DOHH2 (cell line): ENCODE measurements around the gene ZNF629.

Experiments
- H3F3A ChIP-seq: fragments of 200-600 bp; sonication (generic), shearing (Covaris generic); 2 replicates; pipeline ENCODE4 v1.6.0; 2016; ENCODE audit warnings: antibody characterized with exemption, mild to moderate bottlenecking; ENCODE audit not compliant: control insufficient read depth, insufficient read depth
- H3K27ac ChIP-seq: fragments of 200-600 bp; sonication (generic); 2 replicates; pipeline ENCODE4 v1.5.1; 2014; ENCODE audit warnings: low read depth, mild to moderate bottlenecking, low read length, moderate library complexity
- H3K27me3 ChIP-seq: fragments of 200-600 bp; sonication (generic); 2 replicates; pipeline ENCODE4 v1.6.1; 2014; ENCODE audit warnings: mild to moderate bottlenecking, low read length, mixed read lengths; ENCODE audit not compliant: control insufficient read depth
- H3K36me3 ChIP-seq: fragments of 200-600 bp; sonication (generic); 2 replicates; pipeline ENCODE4 v1.6.1; 2014; ENCODE audit warnings: mild to moderate bottlenecking, low read length, moderate library complexity, mixed read lengths; ENCODE audit not compliant: control insufficient read depth
- H3K4me1 ChIP-seq: fragments of 200-600 bp; sonication (generic); 2 replicates; pipeline ENCODE4 v1.6.1; 2014; ENCODE audit warnings: mild to moderate bottlenecking, low read length, mixed read lengths; ENCODE audit not compliant: control insufficient read depth
- H3K4me2 ChIP-seq: fragments of 200-600 bp; sonication (generic); 2 replicates; pipeline ENCODE4 v1.6.0; 2014; ENCODE audit warnings: mild to moderate bottlenecking, low read length, moderate library complexity
- H3K4me3 ChIP-seq: fragments of 200-600 bp; sonication (generic); 2 replicates; pipeline ENCODE4 v1.5.1; 2014; ENCODE audit warnings: mild to moderate bottlenecking, low read length, mixed read lengths
- H3K79me2 ChIP-seq: fragments of 200-600 bp; sonication (generic); 2 replicates; pipeline ENCODE4 v1.6.1; 2014; ENCODE audit warnings: mild to moderate bottlenecking, low read length, mixed read lengths; ENCODE audit not compliant: control insufficient read depth
- H3K9me2 ChIP-seq: fragments of 200-600 bp; sonication (generic); replicated peaks from 2 replicates; pipeline ENCODE4 v1.6.1; 2014; ENCODE audit warnings: mild to moderate bottlenecking, low read length, mixed read lengths; ENCODE audit not compliant: control insufficient read depth
- H3K9me3 ChIP-seq: fragments of 200-600 bp; sonication (generic); 2 replicates; pipeline ENCODE4 v1.6.1; 2014; ENCODE audit warnings: antibody characterized with exemption, low read length, mixed read lengths; ENCODE audit not compliant: control insufficient read depth, insufficient read depth
- H4K20me1 ChIP-seq: fragments of 200-600 bp; sonication (generic); 2 replicates; pipeline ENCODE4 v1.6.0; 2014; ENCODE audit warnings: low read depth, mild to moderate bottlenecking, antibody characterized with exemption, low read length, moderate library complexity; ENCODE audit not compliant: control insufficient read depth, insufficient read depth
- CTCF ChIP-seq: fragments of 200-600 bp; sonication (generic); IDR thresholded peaks from one replicate; pipeline ENCODE4 v1.5.1; 2014; ENCODE audit warnings: antibody characterized with exemption, mild to moderate bottlenecking, low read depth, low read length; ENCODE audit not compliant: poor library complexity, severe bottlenecking
- EZH2phosphoT487 ChIP-seq: fragments of 200-600 bp; sonication (generic); IDR thresholded peaks from 2 replicates; pipeline ENCODE4 v1.6.1; 2017; ENCODE audit warnings: borderline replicate concordance, mild to moderate bottlenecking, antibody characterized with exemption, low read length, moderate library complexity, mixed read lengths

The ZNF629 gene

GRCh38 chr16:30748634-30749445 is 38.2 kb downstream of the ZNF629 start:
- H3K9me2 ChIP-seq = no peaks in the 10 kb centered on the region
- peaks cover 17% of the 10 kb centered on the region for H3K4me1 ChIP-seq
- peaks cover 32% of the 10 kb centered on the region for H3K79me2 ChIP-seq
- no peaks in the 10 kb centered on the region for H3K27me3 ChIP-seq
- no peaks in the 10 kb centered on the region for H4K20me1 ChIP-seq
- peaks cover 25% of the 10 kb centered on the region for H3F3A ChIP-seq
- H3K4me3 ChIP-seq = peak overlapping the region; percentile 75
- H3K4me2 ChIP-seq = peak overlapping the region; percentile 82
- H3K36me3 ChIP-seq = peaks cover 49% of the 10 kb centered on the region
- no peaks in the 10 kb centered on the region for H3K9me3 ChIP-seq
- TF ChIP-seq EZH2phosphoT487 = no peak
- TF ChIP-seq CTCF = no peak
- H3K27ac ChIP-seq = no peak overlapping the region

- H4K20me1 ChIP-seq = no peaks in the 10 kb centered on the region
- peak within 1 kb of the TSS; percentile 82 for H3K4me2 ChIP-seq
- no peaks in the 10 kb centered on the region for H3K9me3 ChIP-seq
- TF ChIP-seq EZH2phosphoT487 = no peak
- TF ChIP-seq CTCF = no peak
- peaks cover 25% of the 10 kb centered on the region for H3F3A ChIP-seq
- H3K4me3 ChIP-seq = peak within 1 kb of the TSS; percentile 75
- H3K36me3 ChIP-seq = peaks cover 49% of the 10 kb centered on the region
- H3K27ac ChIP-seq = peak within 1 kb of the TSS; percentile 39
- H3K9me2 ChIP-seq = no peaks in the 10 kb centered on the region
- peaks cover 17% of the 10 kb centered on the region for H3K4me1 ChIP-seq
- H3K27me3 ChIP-seq = no peaks in the 10 kb centered on the region
- H3K79me2 ChIP-seq = peaks cover 32% of the 10 kb centered on the region
Observed at GRCh38 chr16:30747799-30748633, 39.0 kb downstream of the ZNF629 start, which contains the start of gene PHKG2. TSS of gene PHKG2 (plus strand) at chr16:30748425. CDS start at chr16:30748821, 396 bp downstream.

- Histone ChIP-seq H3K27me3 (no peaks in the 10 kb centered on the region), H3K4me1 (peaks cover 17% of the 10 kb centered on the region), H3K4me2 (peak overlapping the region; percentile 82), H3K27ac (peak overlapping the region; percentile 39), H3F3A (peaks cover 22% of the 10 kb centered on the region), H4K20me1 (no peaks in the 10 kb centered on the region), H3K36me3 (peaks cover 51% of the 10 kb centered on the region), H3K9me3 (no peaks in the 10 kb centered on the region), H3K4me3 (peak overlapping the region; percentile 75), H3K79me2 (peaks cover 32% of the 10 kb centered on the region), H3K9me2 (no peaks in the 10 kb centered on the region)
- no peak for TF ChIP-seq EZH2phosphoT487
- TF ChIP-seq CTCF = no peak
Observed at GRCh38 chr16:30747331-30747730, 39.7 kb downstream of the ZNF629 start.
